MM.1S (cell line): ENCODE measurements around the gene ADCY5.

Experiments
- CTCF ChIP-seq: fragments of 300-600 bp; sonication (generic); IDR thresholded peaks from 2 replicates; pipeline ENCODE4 v1.5.1; 2016; ENCODE audit warnings: antibody characterized with exemption, low read length, mixed read lengths
- EZH2 ChIP-seq: fragments of 300-600 bp; sonication (generic); optimal IDR thresholded peaks from 2 replicates; pipeline ENCODE3; 2017; ENCODE audit warnings: low read depth, mild to moderate bottlenecking, antibody characterized with exemption, low read length, mixed read lengths
- EZH2phosphoT487 ChIP-seq: fragments of 300-600 bp; sonication (generic); IDR thresholded peaks from 2 replicates; pipeline ENCODE4 v1.6.1; 2018; ENCODE audit warnings: antibody characterized with exemption, low read length

GRCh38 chr3:123421353-123422174 is 27.3 kb downstream of the ADCY5 start:
- TF ChIP-seq EZH2phosphoT487 = no peak
- TF ChIP-seq CTCF = no peak
- no peak for TF ChIP-seq EZH2
